Pancreas (tissue), 10 donors: ENCODE results near the gene MARCHF9. TPM values are rescaled to one million over a fixed set of nuclear protein-coding genes. Genes with fewer than 3 reads are reported as not detected.
A peak's percentile ranks its signal among the peaks of the same experiment; 100 is the strongest.

Source experiments
- ATAC-seq, 4 donors: fragments of 200-7000 bp; cut with Tn5 transposase; one replicate each; pipeline versions ENCODE4 v1.8.0 to v1.9.1; 2020; ENCODE audit warnings: mild to moderate bottlenecking in 4 of 4, moderate library complexity in 4 of 4
- DNase-seq, 6 donors: peaks; one replicate each; pipeline ENCODE4 v3.0.0-alpha.2; 2020
- FAIRE-seq: peaks from 2 replicates; lab custom pipeline; 2012; peaks lifted over from hg19 to GRCh38; lab: Jason Lieb, UNC
- H3K27ac ChIP-seq, 4 donors: fragments of 200-600 bp; sonication (generic); 1 replicate in 3 of 4; 2 replicates in 1 of 4; pipeline versions ENCODE4 v1.5.0 to v1.8.0; 2020
- H3K27me3 ChIP-seq, 4 donors: fragments of 200-600 bp; one replicate each; pipeline ENCODE4 v1.8.0; 2021
- H3K36me3 ChIP-seq, 3 donors: fragments of 200-600 bp; sonication (generic) in 1 of 3; one replicate each; pipeline versions ENCODE4 v1.5.0 to v1.8.0; 2020 to 2021
- H3K4me1 ChIP-seq, 3 donors: fragments of 200-600 bp; one replicate each; pipeline ENCODE4 v1.8.0; 2021
- H3K4me3 ChIP-seq, 4 donors: fragments of 200-600 bp; sonication (generic) in 2 of 4; one replicate each; pipeline versions ENCODE4 v1.5.0 to v1.8.0; 2020 to 2021
- H3K9me3 ChIP-seq, 4 donors: fragments of 200-600 bp; one replicate each; pipeline ENCODE4 v1.8.0; 2021
- CTCF ChIP-seq, 4 donors: fragments of 200-600 bp; sonication (generic) in 3 of 4; IDR thresholded peaks; one replicate each; pipeline versions ENCODE4 v1.5.0 to v1.8.0; 2021; ENCODE audit warnings: antibody characterized with exemption in 4 of 4
- whole genome bisulfite sequencing, 2 donors: extraction: QIAGEN DNeasy Blood & Tissue Kit; methylation state at CpG; one replicate each; pipeline ENCODE4 v1.1.7; 2013; 5-methylcytosine and 5-hydroxymethylcytosine counted together
- intact Hi-C, 3 donors: fragments of 100-400 bp; cut with DNase I; formaldehyde crosslinking; loops; one replicate each; pipeline versions ENCODE4 v1.11.1 to v1.14.2; 2022
- polyA plus RNA-seq, 2 donors: library from polyadenylated mRNA; stranded (reverse); fragments of 200-250 nt; gene quantifications; one replicate each; pipeline ENCODE4 v1.2.3, GENCODE V29; 2013
- total RNA-seq, 6 donors: library from RNA; stranded (reverse); fragmentation: NEBNext Ultra II Directional in 4 of 6; extraction: Animal tissue kit (Norgen Biotek cat#: 25700) in 4 of 6; gene quantifications; one replicate each; pipeline versions ENCODE4 v1.2.1 to v1.2.4, GENCODE V29; 2021 to 2023
- donor health status: healthy with polysubstance abuse.
- donor health status: DM: no; HTN: no; CAD: no; lungs with moderate emphysema.
- donor health status: DM: no; HTN: no; CAD: no.
- donor health status: control.
- donor health status: control.
- donor health status: Bipolar disorder and iron deficiency.
- donor health status: DM: yes; HTN: yes; CAD: no.
- donor health status: DM: no; HTN: no; CAD: no.
- donor health status: DM: no; HTN: no; CAD: no.
- donor health status: DM: yes; HTN: yes; CAD: no.

MARCHF9 gene
- total and polyA plus RNA-seq, 8 donors, result 6.7 to 32.5 (median 8.0) TPM

- no peak for TF ChIP-seq CTCF (IDR thresholded peaks at IDR 0.05)
- Histone ChIP-seq H3K36me3 (peaks cover 0 to 25% (median 14%) of the 10 kb centered on the region in 3 donors), H3K4me1 (peaks cover 0 to 13% (median 12%) of the 10 kb centered on the region in 3 donors), H3K27me3 (no peaks in the 10 kb centered on the region), H3K4me3 (peak overlapping the region; percentile 31 to 77 (median 74)), H3K9me3 (no peaks in the 10 kb centered on the region), H3K27ac (peak overlapping the region in 3 of 4 donors; percentile 74 to 89 (median 78))
- FAIRE-seq (no peak), ATAC-seq (no peak), DNase-seq (peak in 1 of 6 donors; percentile 36)
- WGBS, 2 donors, result 10 to 15% methylated on average over 8 of the region's 8 CpGs
- intact Hi-C loops, result no loop called here
These were observed 3.5 kb upstream of the MARCHF9 start for GRCh38 chr12:57751432-57751787.

GRCh38 chr12:57751788-57752667 is 2.9 kb upstream of the MARCHF9 start, which contains the start of gene CDK4:
Gene CDK4, minus strand, starts transcription at chr12:57752310. Its CDS starts 593 bp downstream, at chr12:57751717.
- Histone ChIP-seq H3K27ac (peak within 1 kb of the TSS; percentile 74 to 89 (median 81)), H3K27me3 (no peaks in the 10 kb centered on the region), H3K36me3 (peaks cover 0 to 25% (median 14%) of the 10 kb centered on the region in 3 donors), H3K4me1 (peaks cover 0 to 15% (median 14%) of the 10 kb centered on the region in 3 donors), H3K9me3 (no peaks in the 10 kb centered on the region), H3K4me3 (peak within 1 kb of the TSS; percentile 31 to 77 (median 74))
- TF ChIP-seq CTCF (IDR thresholded peaks at IDR 0.05), result no peak
- DNase-seq, result peak; percentile 97 to 100 (median 100)
- peak; percentile 23 for FAIRE-seq
- peak; percentile 84 to 92 (median 85) for ATAC-seq
- intact Hi-C loops, result no loop called here
- WGBS, 2 donors, result 0 to 1% methylated on average over 55 to 58 of the region's 58 CpGs

- peak overlapping the region; percentile 46 to 72 (median 64) for H3K27ac ChIP-seq
- FAIRE-seq, result no peak
- no peak for DNase-seq
- WGBS, 2 donors, result 0 to 1% methylated on average over 5 of the region's 5 CpGs
- H3K9me3 ChIP-seq, result no peaks in the 10 kb centered on the region
- H3K27me3 ChIP-seq, result no peaks in the 10 kb centered on the region
- H3K36me3 ChIP-seq, result peaks cover 0 to 21% (median 13%) of the 10 kb centered on the region in 3 donors
- no peak for TF ChIP-seq CTCF (IDR thresholded peaks at IDR 0.05)
- no peak for ATAC-seq
- intact Hi-C loops, result no loop called here
- H3K4me1 ChIP-seq, result peaks cover 0 to 15% (median 14%) of the 10 kb centered on the region in 3 donors
- peak overlapping the region in 1 of 4 donors; percentile 77 for H3K4me3 ChIP-seq
These were observed 2.3 kb upstream of the MARCHF9 start for GRCh38 chr12:57752668-57753000.

GRCh38 chr12:57753756-57754337 is 1.1 kb upstream of the MARCHF9 start:
- FAIRE-seq (no peak), DNase-seq (no peak), ATAC-seq (no peak)
- Histone ChIP-seq H3K4me1 (peaks cover 0 to 15% (median 14%) of the 10 kb centered on the region in 3 donors), H3K27me3 (no peaks in the 10 kb centered on the region), H3K36me3 (peaks cover 0 to 10% (median 7%) of the 10 kb centered on the region in 3 donors), H3K4me3 (no peak overlapping the region), H3K27ac (peak overlapping the region in 2 of 4 donors; percentile 57 to 63), H3K9me3 (no peaks in the 10 kb centered on the region)
- no peak for TF ChIP-seq CTCF (IDR thresholded peaks at IDR 0.05)
- intact Hi-C loops, result no loop called here
- 28 to 35% methylated on average over 1 of the region's 1 CpG for WGBS, 2 donors
